ENCODE data around the gene AGAP5.
"Not testable (repeated sequence)": the region's sequence is repeated elsewhere in the genome, so short reads cannot be mapped to it uniquely, and the experiment has no call there.

Gene AGAP5

GRCh38 chr10:73690755-73691154 lies 7.2 kb downstream of the AGAP5 start:
- H3K4me3 Mint-ChIP-seq; DNase-seq (ENCODE audit: low spot score in 2 of 2); ATAC-seq; H3K27ac Mint-ChIP-seq; H3K4me1 Mint-ChIP-seq; H3K9me3 Mint-ChIP-seq: not testable (repeated sequence)
- peaks cover 17% of the 10 kb centered on the region for H3K36me3 Mint-ChIP-seq

GRCh38 chr10:73689596-73689995 lies 8.3 kb downstream of the AGAP5 start:
- H3K27ac Mint-ChIP-seq; H3K4me3 Mint-ChIP-seq; ATAC-seq; H3K4me1 Mint-ChIP-seq; DNase-seq (ENCODE audit: low spot score in 2 of 2); H3K9me3 Mint-ChIP-seq: not testable (repeated sequence)
- H3K36me3 Mint-ChIP-seq = peaks cover 18% of the 10 kb centered on the region

DNA sequence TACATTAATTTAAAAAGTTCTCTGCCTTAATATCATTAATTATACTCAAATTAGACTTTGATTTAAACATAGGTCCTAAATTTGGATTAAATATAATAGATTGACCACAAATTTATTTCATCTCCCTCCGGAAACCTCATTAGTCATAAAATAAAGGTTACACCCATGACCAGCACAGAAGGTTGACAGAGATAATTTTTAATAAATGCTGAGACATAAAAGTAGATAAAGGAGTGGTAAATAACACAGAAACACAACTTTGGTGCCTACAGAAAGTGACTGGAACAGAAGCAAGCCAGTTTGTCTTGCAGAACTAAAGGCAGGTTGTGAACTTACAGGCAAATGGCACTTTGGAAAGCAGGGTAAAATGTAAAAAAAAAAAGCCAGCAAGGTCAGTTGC lies 10.3 kb downstream of the AGAP5 start:
- H3K9me3 Mint-ChIP-seq; H3K27ac Mint-ChIP-seq; H3K4me1 Mint-ChIP-seq; ATAC-seq; DNase-seq (ENCODE audit: low spot score in 2 of 2); H3K4me3 Mint-ChIP-seq: not testable (repeated sequence)
- H3K36me3 Mint-ChIP-seq = peaks cover 18% of the 10 kb centered on the region

GRCh38 chr10:73674546-73674945 lies 23.4 kb downstream of the AGAP5 start:
- not testable (repeated sequence) for H3K9me3 Mint-ChIP-seq; H3K4me1 Mint-ChIP-seq; DNase-seq (ENCODE audit: low spot score in 2 of 2); H3K27ac Mint-ChIP-seq; ATAC-seq; H3K4me3 Mint-ChIP-seq
- peaks cover 19% of the 10 kb centered on the region for H3K36me3 Mint-ChIP-seq

DNA sequence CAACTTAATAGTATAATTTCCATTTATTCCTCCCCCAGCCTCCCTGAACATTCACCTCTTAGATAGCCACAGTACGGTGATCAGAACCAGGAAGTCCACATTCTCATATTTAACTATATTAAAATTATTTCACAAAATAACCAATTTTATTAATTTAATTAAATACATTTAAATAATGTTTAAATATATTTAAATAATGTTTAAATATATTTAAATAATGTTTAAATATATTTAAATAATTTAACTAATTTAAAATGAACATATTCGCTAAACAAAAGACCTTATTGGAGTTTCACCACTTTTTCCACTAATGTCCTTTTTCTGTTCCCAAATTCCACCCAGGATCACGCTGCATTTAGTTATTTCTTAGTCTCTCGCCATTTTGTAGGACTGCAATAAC lies 29.5 kb downstream of the AGAP5 start:
- not testable (repeated sequence) for DNase-seq (ENCODE audit: low spot score in 2 of 2); H3K4me3 Mint-ChIP-seq; H3K4me1 Mint-ChIP-seq; H3K27ac Mint-ChIP-seq; ATAC-seq; H3K9me3 Mint-ChIP-seq
- peaks cover 14% of the 10 kb centered on the region for H3K36me3 Mint-ChIP-seq

GRCh38 chr10:73666153-73666809 lies 31.6 kb downstream of the AGAP5 start:
- not testable (repeated sequence) for H3K9me3 Mint-ChIP-seq; DNase-seq (ENCODE audit: low spot score in 2 of 2); H3K4me1 Mint-ChIP-seq; H3K4me3 Mint-ChIP-seq; H3K36me3 Mint-ChIP-seq; ATAC-seq
- H3K27ac Mint-ChIP-seq = peak overlapping the region; percentile 26

- H3K4me1 Mint-ChIP-seq; H3K36me3 Mint-ChIP-seq; ATAC-seq; H3K9me3 Mint-ChIP-seq; DNase-seq (ENCODE audit: low spot score in 2 of 2); H3K27ac Mint-ChIP-seq; H3K4me3 Mint-ChIP-seq: not testable (repeated sequence)
Observed at GRCh38 chr10:73665581-73665980, 32.3 kb downstream of the AGAP5 start.

DNA sequence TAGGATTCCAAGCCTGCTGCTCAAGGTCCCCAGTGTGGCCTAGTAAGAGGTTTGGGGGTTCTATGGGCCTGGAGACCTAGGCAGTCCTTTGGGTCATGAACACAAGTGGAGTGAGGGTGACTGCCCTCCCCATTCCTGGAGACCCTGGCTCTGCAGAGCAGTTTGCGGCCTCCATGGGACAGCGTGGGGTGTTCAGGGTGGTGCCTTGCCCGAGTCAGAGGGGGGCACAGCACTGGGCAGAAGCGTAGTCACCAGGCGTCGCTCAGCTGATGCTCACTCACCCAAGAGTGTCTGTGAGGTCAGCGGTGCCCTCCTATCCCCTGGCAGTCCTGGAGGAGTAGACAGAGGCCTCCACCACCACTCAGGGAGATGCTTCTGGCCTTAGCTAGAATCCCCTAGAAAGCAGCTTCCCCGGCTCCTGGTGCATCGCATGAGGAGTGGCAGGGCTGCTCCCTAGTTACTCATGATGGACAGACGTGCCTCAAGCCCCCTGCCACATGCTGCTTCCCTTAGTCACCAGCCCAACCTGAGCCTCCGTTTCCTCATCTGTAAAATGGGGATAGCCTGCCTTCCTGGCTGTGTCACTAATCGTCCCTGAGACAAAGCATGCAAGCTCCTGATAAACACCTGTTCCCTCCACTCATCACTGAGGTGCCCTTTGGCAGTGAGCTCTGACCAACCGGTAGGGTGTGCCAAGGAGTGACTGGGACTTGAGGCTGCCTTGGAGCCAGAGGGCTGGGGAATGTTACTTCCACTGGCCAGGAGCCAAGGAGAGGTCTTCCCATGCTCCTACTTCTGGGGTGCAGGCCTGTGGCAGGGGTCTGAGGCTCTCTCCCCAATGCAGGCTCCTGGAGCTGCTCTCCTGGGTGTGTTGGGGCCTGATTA lies 33.5 kb downstream of the AGAP5 start:
- H3K9me3 Mint-ChIP-seq; DNase-seq (ENCODE audit: low spot score in 2 of 2); H3K4me3 Mint-ChIP-seq; H3K27ac Mint-ChIP-seq; H3K36me3 Mint-ChIP-seq; ATAC-seq; H3K4me1 Mint-ChIP-seq: not testable (repeated sequence)

- not testable (repeated sequence) for H3K9me3 Mint-ChIP-seq; H3K4me3 Mint-ChIP-seq; H3K36me3 Mint-ChIP-seq; DNase-seq (ENCODE audit: low spot score in 2 of 2); H3K4me1 Mint-ChIP-seq; ATAC-seq; H3K27ac Mint-ChIP-seq
Observed at GRCh38 chr10:73663621-73664020, 34.3 kb downstream of the AGAP5 start.

GRCh38 chr10:73662705-73663104 lies 35.2 kb downstream of the AGAP5 start:
- H3K4me1 Mint-ChIP-seq; H3K27ac Mint-ChIP-seq; ATAC-seq; DNase-seq (ENCODE audit: low spot score in 2 of 2); H3K4me3 Mint-ChIP-seq; H3K9me3 Mint-ChIP-seq; H3K36me3 Mint-ChIP-seq: not testable (repeated sequence)

DNA sequence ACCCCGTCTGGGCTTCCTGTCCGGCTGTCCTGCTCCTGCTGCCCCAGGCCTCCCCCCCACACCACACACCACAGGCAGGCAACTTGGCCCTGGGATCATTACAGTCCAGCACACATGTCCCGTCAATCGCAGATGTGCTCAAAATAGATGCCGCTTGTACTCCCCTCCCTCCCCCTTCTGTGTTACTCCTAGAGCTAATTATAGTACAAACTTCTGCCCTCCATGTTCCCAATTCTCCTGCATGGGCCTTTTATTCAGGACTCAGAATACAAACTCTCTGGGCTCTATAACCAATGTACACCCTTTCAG lies 42.0 kb downstream of the AGAP5 start, which contains the start of gene SYNPO2L:
Gene SYNPO2L, minus strand, starts transcription at position 40 of the 309 bp plus-strand sequence. CDS start 107 bp downstream, outside the sequence.
- ATAC-seq = no peak

GRCh38 chr10:73655257-73655989 lies 42.5 kb downstream of the AGAP5 start:
- DNase-seq (ENCODE audit: low spot score in 2 of 2) (no peak), ATAC-seq (peak; percentile 42)
- no peak overlapping the region for H3K4me3 Mint-ChIP-seq
- H3K9me3 Mint-ChIP-seq = no peaks in the 10 kb centered on the region
- peak overlapping the region; percentile 10 for H3K27ac Mint-ChIP-seq
- H3K36me3 Mint-ChIP-seq = no peaks in the 10 kb centered on the region
- H3K4me1 Mint-ChIP-seq = peaks cover 17% of the 10 kb centered on the region

More for the DNA sequence above, 42.0 kb downstream of the AGAP5 start, which contains the start of gene SYNPO2L:
- Mint-ChIP-seq H3K4me3 (no peak within 1 kb of the TSS), H3K36me3 (no peaks in the 10 kb centered on the region), H3K4me1 (peaks cover 13% of the 10 kb centered on the region), H3K27ac (peak within 1 kb of the TSS; percentile 10), H3K9me3 (no peaks in the 10 kb centered on the region)
- DNase-seq (ENCODE audit: low spot score in 2 of 2) = no peak

DNA sequence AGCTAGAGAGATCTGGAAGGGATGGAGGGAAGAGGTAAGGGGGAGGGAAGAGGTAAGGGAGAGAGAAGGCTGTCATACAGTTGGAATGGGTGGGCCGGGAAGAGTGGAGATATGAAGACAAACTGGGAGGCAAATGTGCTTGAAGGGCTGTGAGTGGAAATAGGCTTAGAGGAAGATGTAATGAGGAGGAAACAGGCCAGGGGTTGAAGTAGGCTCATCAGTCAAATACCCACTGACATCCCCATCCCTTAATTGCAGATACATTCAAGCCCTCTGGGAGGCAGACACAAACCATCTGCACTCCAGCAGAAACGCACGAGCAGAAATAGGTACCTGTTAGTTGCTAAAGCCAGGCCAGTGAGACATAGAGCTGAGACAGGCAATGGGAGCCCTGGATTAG lies 44.2 kb downstream of the AGAP5 start:
- Mint-ChIP-seq H3K27ac (no peak overlapping the region), H3K4me1 (peaks cover 19% of the 10 kb centered on the region), H3K4me3 (no peak overlapping the region), H3K9me3 (no peaks in the 10 kb centered on the region), H3K36me3 (no peaks in the 10 kb centered on the region)
- DNase-seq (ENCODE audit: low spot score in 2 of 2) (no peak), ATAC-seq (no peak)

DNA sequence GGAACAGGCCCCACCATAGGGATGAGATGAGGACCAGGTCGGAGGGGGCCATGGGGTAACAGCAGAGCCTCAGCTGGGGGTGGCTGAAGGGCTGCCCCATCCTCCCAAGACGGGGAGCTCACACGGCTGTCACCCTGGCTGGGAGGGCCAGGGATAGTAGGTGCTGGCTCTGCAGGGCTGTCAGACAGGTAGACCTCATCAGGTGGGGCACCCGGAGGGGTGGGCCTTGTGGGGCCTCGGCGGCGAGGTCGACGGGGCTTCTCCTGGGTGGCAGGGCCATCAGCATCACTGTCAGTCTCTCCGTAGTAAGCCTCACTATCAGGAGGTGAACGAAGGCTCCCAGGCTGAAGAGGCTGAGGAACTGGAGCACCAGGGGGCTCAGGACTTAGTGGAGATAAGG lies 44.7 kb downstream of the AGAP5 start:
- H3K4me3 Mint-ChIP-seq = no peak overlapping the region
- no peak for ATAC-seq
- H3K4me1 Mint-ChIP-seq = peaks cover 19% of the 10 kb centered on the region
- H3K27ac Mint-ChIP-seq = no peak overlapping the region
- H3K36me3 Mint-ChIP-seq = no peaks in the 10 kb centered on the region
- DNase-seq (ENCODE audit: low spot score in 2 of 2) = no peak
- no peaks in the 10 kb centered on the region for H3K9me3 Mint-ChIP-seq

GRCh38 chr10:73650537-73651331 lies 47.2 kb downstream of the AGAP5 start:
- Mint-ChIP-seq H3K9me3 (no peaks in the 10 kb centered on the region), H3K27ac (no peak overlapping the region), H3K36me3 (no peaks in the 10 kb centered on the region), H3K4me3 (no peak overlapping the region), H3K4me1 (peaks cover 13% of the 10 kb centered on the region)
- ATAC-seq (peak; percentile 57), DNase-seq (ENCODE audit: low spot score in 2 of 2) (no peak)
